CD8-positive, alpha-beta memory T cell (primary cell): ENCODE measurements around the gene USP20. TPM values are rescaled to one million over a fixed set of nuclear protein-coding genes. Genes with fewer than 3 reads are reported as not detected.

Source experiments
- CTCF ChIA-PET: fragments of 350-600 bp; sonication (Branson Sonifier 250); formaldehyde crosslinking; loops from one replicate; lab custom pipeline; 2021; ENCODE audit warnings: antibody characterized with exemption; lab: Charles Lee
- POLR2A ChIA-PET: fragments of 350-600 bp; sonication (Branson Sonifier 250); formaldehyde crosslinking; loops from one replicate; lab custom pipeline; 2021; ENCODE audit warnings: antibody characterized with exemption; lab: Charles Lee
- DNase-seq, 5 donors: peaks; one replicate each; pipeline versions ENCODE4 v3.0.0 to v3.0.0-alpha.2; 2020 to 2022; ENCODE audit warnings: mixed read lengths in 1 of 5
- H3K27ac ChIP-seq: one replicate; pipeline ENCODE4 v1.7.0; 2013; ENCODE audit warnings: low read depth, mild to moderate bottlenecking, low read length, moderate library complexity
- H3K27me3 ChIP-seq: 2 replicates; pipeline ENCODE4 v1.7.0; 2013; ENCODE audit warnings: low read length, mild to moderate bottlenecking; ENCODE audit not compliant: insufficient read depth, poor library complexity, severe bottlenecking
- H3K36me3 ChIP-seq: 2 replicates; pipeline ENCODE4 v1.7.0; 2013; ENCODE audit warnings: mild to moderate bottlenecking, low read length, moderate library complexity; ENCODE audit not compliant: insufficient read depth
- H3K4me1 ChIP-seq: 2 replicates; pipeline ENCODE4 v1.7.0; 2013; ENCODE audit warnings: mild to moderate bottlenecking, low read length, moderate library complexity; ENCODE audit not compliant: insufficient read depth
- H3K4me3 ChIP-seq: 2 replicates; pipeline ENCODE4 v1.7.0; 2013; ENCODE audit warnings: mild to moderate bottlenecking, low read length
- H3K9me3 ChIP-seq: 2 replicates; pipeline ENCODE4 v1.7.0; 2013; ENCODE audit warnings: mild to moderate bottlenecking, low read length
- H3K27ac Mint-ChIP-seq, 8 donors: one replicate each; pipeline ENCODE4 v1.8.0; 2020 to 2021; ENCODE audit warnings: mixed read lengths in 8 of 8, mild to moderate bottlenecking in 6 of 8, inconsistent platforms in 3 of 8, moderate library complexity in 3 of 8
- H3K27me3 Mint-ChIP-seq, 2 donors: one replicate each; pipeline ENCODE4 v1.8.0; 2020 to 2021; ENCODE audit warnings: mixed read lengths in 2 of 2, mild to moderate bottlenecking in 1 of 2, moderate library complexity in 1 of 2
- H3K36me3 Mint-ChIP-seq, 3 donors: one replicate each; pipeline ENCODE4 v1.8.0; 2020 to 2021; ENCODE audit warnings: mixed read lengths in 3 of 3, inconsistent platforms in 1 of 3, mild to moderate bottlenecking in 1 of 3
- H3K4me1 Mint-ChIP-seq, 3 donors: one replicate each; pipeline ENCODE4 v1.8.0; 2020 to 2021; ENCODE audit warnings: mixed read lengths in 3 of 3, inconsistent platforms in 1 of 3, mild to moderate bottlenecking in 1 of 3
- H3K4me3 Mint-ChIP-seq, 7 donors: one replicate each; pipeline ENCODE4 v1.8.0; 2020 to 2021; ENCODE audit warnings: mixed read lengths in 7 of 7, mild to moderate bottlenecking in 6 of 7, moderate library complexity in 4 of 7, inconsistent platforms in 2 of 7
- H3K9me3 Mint-ChIP-seq, 5 donors: one replicate each; pipeline ENCODE4 v1.8.0; 2020 to 2022; ENCODE audit warnings: mixed read lengths in 5 of 5, mild to moderate bottlenecking in 3 of 5, moderate library complexity in 2 of 5, inconsistent platforms in 1 of 5
- polyA plus RNA-seq: library from polyadenylated mRNA; unstranded; fragments of 300-500 nt; fragmentation: Illumina TruSeq; gene quantifications from one replicate; pipeline ENCODE4 v1.2.3, GENCODE V29; 2021
- total RNA-seq, 2 experiments: library from RNA; stranded (reverse); gene quantifications; one replicate each; pipeline ENCODE4 v1.2.3, GENCODE V29; 2021

Gene USP20
- total and polyA plus RNA-seq, 3 experiments from 2014 or later = 50.2 to 50.8 (median 50.3) TPM

- H3K4me3 Mint-ChIP-seq = no peak overlapping the region
- peak overlapping the region in 7 of 8 donors; percentile 43 to 63 (median 60) for H3K27ac Mint-ChIP-seq
- no peaks in the 10 kb centered on the region for H3K27me3 ChIP-seq
- H3K36me3 Mint-ChIP-seq = peaks cover 3 to 73% (median 20%) of the 10 kb centered on the region in 3 donors
- no peak for DNase-seq
- H3K4me3 ChIP-seq = no peak overlapping the region
- no peaks in the 10 kb centered on the region for H3K9me3 ChIP-seq
- no peak overlapping the region for H3K27ac ChIP-seq
- no peaks in the 10 kb centered on the region for H3K9me3 Mint-ChIP-seq
- CTCF ChIA-PET = interaction anchor here (1.0 kb wide), 1 partner anchor 11 kb away, joined by 3 read pairs; no protein-coding TSS in a partner anchor
- H3K4me1 Mint-ChIP-seq = peaks cover 23 to 41% (median 34%) of the 10 kb centered on the region in 3 donors
- H3K4me1 ChIP-seq = no peaks in the 10 kb centered on the region
- POLR2A ChIA-PET = no interaction called here
- H3K27me3 Mint-ChIP-seq = no peaks in the 10 kb centered on the region
- H3K36me3 ChIP-seq = peaks cover 24% of the 10 kb centered on the region
Measured at GRCh38 chr9:129914051-129914450, 78.8 kb downstream of the USP20 start.

GRCh38 chr9:129916707-129917106 is 81.4 kb downstream of the USP20 start:
- H3K9me3 ChIP-seq = no peaks in the 10 kb centered on the region
- H3K27me3 Mint-ChIP-seq = no peaks in the 10 kb centered on the region
- POLR2A ChIA-PET = interaction anchor here (0.5 to 0.7 kb wide), 3 partner anchors 27 to 94 kb away, joined by 3 to 4 read pairs (median 3); no protein-coding TSS in a partner anchor
- peaks cover 14% of the 10 kb centered on the region for H3K36me3 ChIP-seq
- peaks cover 19 to 52% (median 46%) of the 10 kb centered on the region in 3 donors for H3K4me1 Mint-ChIP-seq
- DNase-seq = no peak
- no peak overlapping the region for H3K4me3 ChIP-seq
- H3K27ac Mint-ChIP-seq = peak overlapping the region in 1 of 8 donors; percentile 83
- no peak overlapping the region for H3K4me3 Mint-ChIP-seq
- H3K4me1 ChIP-seq = no peaks in the 10 kb centered on the region
- H3K9me3 Mint-ChIP-seq = no peaks in the 10 kb centered on the region
- H3K36me3 Mint-ChIP-seq = peaks cover 0 to 71% (median 15%) of the 10 kb centered on the region in 3 donors
- CTCF ChIA-PET = no interaction called here
- H3K27ac ChIP-seq = no peak overlapping the region
- H3K27me3 ChIP-seq = no peaks in the 10 kb centered on the region

GRCh38 chr9:129918296-129918950 is 83.2 kb downstream of the USP20 start:
- Histone ChIP-seq H3K36me3 (peaks cover 19% of the 10 kb centered on the region), H3K9me3 (no peaks in the 10 kb centered on the region), H3K4me1 (no peaks in the 10 kb centered on the region), H3K4me3 (no peak overlapping the region), H3K27me3 (no peaks in the 10 kb centered on the region), H3K27ac (no peak overlapping the region)
- CTCF ChIA-PET = interaction anchor here (0.8 kb wide), 1 partner anchor 15 kb away, joined by 3 read pairs; no protein-coding TSS in a partner anchor
- H3K9me3 Mint-ChIP-seq = no peaks in the 10 kb centered on the region
- H3K36me3 Mint-ChIP-seq = peaks cover 0 to 76% (median 22%) of the 10 kb centered on the region in 3 donors
- H3K27me3 Mint-ChIP-seq = peaks cover 0 to 2% of the 10 kb centered on the region in 2 donors
- H3K4me3 Mint-ChIP-seq = peak overlapping the region in 1 of 7 donors; percentile 41
- peaks cover 19 to 56% (median 55%) of the 10 kb centered on the region in 3 donors for H3K4me1 Mint-ChIP-seq
- DNase-seq = no peak
- peak overlapping the region in 3 of 8 donors; percentile 81 to 88 (median 83) for H3K27ac Mint-ChIP-seq
- POLR2A ChIA-PET = interaction anchor here (0.6 to 0.7 kb wide), 3 partner anchors 10 to 257 kb away, joined by 3 read pairs; no protein-coding TSS in a partner anchor

- Mint-ChIP-seq H3K27me3 (peaks cover 0 to 2% of the 10 kb centered on the region in 2 donors), H3K36me3 (peaks cover 0 to 78% (median 22%) of the 10 kb centered on the region in 3 donors), H3K9me3 (no peaks in the 10 kb centered on the region), H3K4me1 (peaks cover 19 to 56% (median 55%) of the 10 kb centered on the region in 3 donors), H3K4me3 (peak overlapping the region in 3 of 7 donors; percentile 15 to 33 (median 17)), H3K27ac (peak overlapping the region in 7 of 8 donors; percentile 26 to 88 (median 70))
- H3K27me3 ChIP-seq = no peaks in the 10 kb centered on the region
- POLR2A ChIA-PET = interaction anchor here (0.6 to 0.8 kb wide), 4 partner anchors 11 to 258 kb away, joined by 3 read pairs; no protein-coding TSS in a partner anchor
- no peak for DNase-seq
- peaks cover 26% of the 10 kb centered on the region for H3K36me3 ChIP-seq
- H3K4me3 ChIP-seq = no peak overlapping the region
- no peaks in the 10 kb centered on the region for H3K4me1 ChIP-seq
- no peak overlapping the region for H3K27ac ChIP-seq
- CTCF ChIA-PET = no interaction called here
- H3K9me3 ChIP-seq = no peaks in the 10 kb centered on the region
Measured at GRCh38 chr9:129919277-129919676, 84.0 kb downstream of the USP20 start.

GRCh38 chr9:129919841-129920240 is 84.6 kb downstream of the USP20 start:
- peak overlapping the region in 6 of 8 donors; percentile 43 to 88 (median 73) for H3K27ac Mint-ChIP-seq
- POLR2A ChIA-PET = interaction anchor here (0.8 kb wide), 1 partner anchor 51 kb away, joined by 3 read pairs; no protein-coding TSS in a partner anchor
- Histone ChIP-seq H3K36me3 (peaks cover 32% of the 10 kb centered on the region), H3K4me1 (no peaks in the 10 kb centered on the region), H3K27ac (no peak overlapping the region), H3K4me3 (no peak overlapping the region), H3K9me3 (no peaks in the 10 kb centered on the region), H3K27me3 (no peaks in the 10 kb centered on the region)
- H3K27me3 Mint-ChIP-seq = peaks cover 0 to 2% of the 10 kb centered on the region in 2 donors
- no peak for DNase-seq
- H3K36me3 Mint-ChIP-seq = peaks cover 6 to 82% (median 22%) of the 10 kb centered on the region in 3 donors
- peaks cover 22 to 59% (median 55%) of the 10 kb centered on the region in 3 donors for H3K4me1 Mint-ChIP-seq
- no peaks in the 10 kb centered on the region for H3K9me3 Mint-ChIP-seq
- CTCF ChIA-PET = no interaction called here
- H3K4me3 Mint-ChIP-seq = peak overlapping the region in 3 of 7 donors; percentile 17 to 43 (median 28)

- DNase-seq = no peak
- H3K4me3 Mint-ChIP-seq = no peak overlapping the region
- no peaks in the 10 kb centered on the region for H3K4me1 ChIP-seq
- no peak overlapping the region for H3K27ac ChIP-seq
- no peaks in the 10 kb centered on the region for H3K9me3 ChIP-seq
- peaks cover 0 to 2% of the 10 kb centered on the region in 2 donors for H3K27me3 Mint-ChIP-seq
- no peaks in the 10 kb centered on the region for H3K27me3 ChIP-seq
- H3K9me3 Mint-ChIP-seq = no peaks in the 10 kb centered on the region
- peaks cover 19 to 50% (median 45%) of the 10 kb centered on the region in 3 donors for H3K4me1 Mint-ChIP-seq
- H3K4me3 ChIP-seq = no peak overlapping the region
- POLR2A ChIA-PET = interaction anchor here (0.5 kb wide), 1 partner anchor 17 kb away, joined by 3 read pairs; no protein-coding TSS in a partner anchor
- peaks cover 6 to 87% (median 16%) of the 10 kb centered on the region in 3 donors for H3K36me3 Mint-ChIP-seq
- H3K27ac Mint-ChIP-seq = peak overlapping the region in 5 of 8 donors; percentile 7 to 72 (median 49)
- CTCF ChIA-PET = no interaction called here
- peaks cover 34% of the 10 kb centered on the region for H3K36me3 ChIP-seq
Measured at GRCh38 chr9:129921905-129922304, 86.6 kb downstream of the USP20 start.

- H3K27me3 ChIP-seq = no peaks in the 10 kb centered on the region
- peak overlapping the region in 3 of 8 donors; percentile 8 to 84 (median 81) for H3K27ac Mint-ChIP-seq
- ChIA-PET POLR2A (no interaction called here), CTCF (interaction anchor here (1.0 to 2.1 kb wide), 2 partner anchors 9 to 44 kb away, joined by 3 to 6 read pairs; no protein-coding TSS in a partner anchor)
- no peak overlapping the region for H3K27ac ChIP-seq
- H3K36me3 Mint-ChIP-seq = peaks cover 6 to 84% (median 16%) of the 10 kb centered on the region in 3 donors
- no peaks in the 10 kb centered on the region for H3K9me3 Mint-ChIP-seq
- H3K36me3 ChIP-seq = peaks cover 39% of the 10 kb centered on the region
- no peaks in the 10 kb centered on the region for H3K4me1 ChIP-seq
- no peak overlapping the region for H3K4me3 Mint-ChIP-seq
- peaks cover 0 to 2% of the 10 kb centered on the region in 2 donors for H3K27me3 Mint-ChIP-seq
- H3K4me1 Mint-ChIP-seq = peaks cover 15 to 36% (median 34%) of the 10 kb centered on the region in 3 donors
- no peak overlapping the region for H3K4me3 ChIP-seq
- no peaks in the 10 kb centered on the region for H3K9me3 ChIP-seq
- DNase-seq = no peak
Measured at GRCh38 chr9:129923589-129923988, 88.3 kb downstream of the USP20 start.
